ENCODE measurements around the gene DGKH.

Gene DGKH

GRCh38 chr13:42048342-42048683 lies at the start of gene DGKH:
Gene DGKH (plus strand): TSS chr13:42048648. CDS start chr13:42048774, 126 bp downstream.
- no peaks in the 10 kb centered on the region for H3K27me3 ChIP-seq (ENCODE audit: control insufficient read depth, insufficient read depth, low read length)
- peaks cover 9% of the 10 kb centered on the region for H3K4me1 ChIP-seq (ENCODE audit: control insufficient read depth, insufficient read depth, low read length)
- H3K36me3 ChIP-seq (ENCODE audit: control insufficient read depth, insufficient read depth, low read length), result no peaks in the 10 kb centered on the region
- no peaks in the 10 kb centered on the region for H3K9me3 ChIP-seq (ENCODE audit: control insufficient read depth, low read length)
- H3K4me3 ChIP-seq (ENCODE audit: low read length), result peak within 1 kb of the TSS; percentile 66
- H3K9ac ChIP-seq (ENCODE audit: low read length), result peak within 1 kb of the TSS; percentile 71

GRCh38 chr13:42000846-42001245 lies 47.6 kb upstream of the DGKH start:
- H3K4me3 ChIP-seq (ENCODE audit: low read length), result no peak overlapping the region
- H3K9me3 ChIP-seq (ENCODE audit: control insufficient read depth, low read length), result no peaks in the 10 kb centered on the region

GRCh38 chr13:42001580-42001979 lies 46.9 kb upstream of the DGKH start:
- Histone ChIP-seq H3K36me3 (ENCODE audit: control insufficient read depth, insufficient read depth, low read length) (no peaks in the 10 kb centered on the region), H3K4me3 (ENCODE audit: low read length) (no peak overlapping the region), H3K27me3 (ENCODE audit: control insufficient read depth, insufficient read depth, low read length) (no peaks in the 10 kb centered on the region), H3K9me3 (ENCODE audit: control insufficient read depth, low read length) (no peaks in the 10 kb centered on the region), H3K4me1 (ENCODE audit: control insufficient read depth, insufficient read depth, low read length) (no peaks in the 10 kb centered on the region), H3K9ac (ENCODE audit: low read length) (no peak overlapping the region)

More at GRCh38 chr13:42000846-42001245, 47.6 kb upstream of the DGKH start:
- Histone ChIP-seq H3K4me1 (ENCODE audit: control insufficient read depth, insufficient read depth, low read length) (peaks cover 2% of the 10 kb centered on the region), H3K27me3 (ENCODE audit: control insufficient read depth, insufficient read depth, low read length) (no peaks in the 10 kb centered on the region), H3K36me3 (ENCODE audit: control insufficient read depth, insufficient read depth, low read length) (no peaks in the 10 kb centered on the region), H3K9ac (ENCODE audit: low read length) (no peak overlapping the region)

- no peaks in the 10 kb centered on the region for H3K27me3 ChIP-seq (ENCODE audit: control insufficient read depth, insufficient read depth, low read length)
- H3K9ac ChIP-seq (ENCODE audit: low read length), result no peak overlapping the region
- no peaks in the 10 kb centered on the region for H3K4me1 ChIP-seq (ENCODE audit: control insufficient read depth, insufficient read depth, low read length)
- H3K36me3 ChIP-seq (ENCODE audit: control insufficient read depth, insufficient read depth, low read length), result no peaks in the 10 kb centered on the region
- H3K9me3 ChIP-seq (ENCODE audit: control insufficient read depth, low read length), result no peaks in the 10 kb centered on the region
- no peak overlapping the region for H3K4me3 ChIP-seq (ENCODE audit: low read length)
These were observed 46.4 kb upstream of the DGKH start for GRCh38 chr13:42002066-42002465.

GRCh38 chr13:42007844-42008243 lies 40.6 kb upstream of the DGKH start:
- no peak overlapping the region for H3K9ac ChIP-seq (ENCODE audit: low read length)
- no peaks in the 10 kb centered on the region for H3K36me3 ChIP-seq (ENCODE audit: control insufficient read depth, insufficient read depth, low read length)
- no peaks in the 10 kb centered on the region for H3K27me3 ChIP-seq (ENCODE audit: control insufficient read depth, insufficient read depth, low read length)
- H3K4me1 ChIP-seq (ENCODE audit: control insufficient read depth, insufficient read depth, low read length), result peaks cover 6% of the 10 kb centered on the region
- no peak overlapping the region for H3K4me3 ChIP-seq (ENCODE audit: low read length)
- no peaks in the 10 kb centered on the region for H3K9me3 ChIP-seq (ENCODE audit: control insufficient read depth, low read length)

- no peak overlapping the region for H3K4me3 ChIP-seq (ENCODE audit: low read length)
- H3K9ac ChIP-seq (ENCODE audit: low read length), result no peak overlapping the region
- H3K36me3 ChIP-seq (ENCODE audit: control insufficient read depth, insufficient read depth, low read length), result no peaks in the 10 kb centered on the region
- no peaks in the 10 kb centered on the region for H3K9me3 ChIP-seq (ENCODE audit: control insufficient read depth, low read length)
- peaks cover 6% of the 10 kb centered on the region for H3K4me1 ChIP-seq (ENCODE audit: control insufficient read depth, insufficient read depth, low read length)
- no peaks in the 10 kb centered on the region for H3K27me3 ChIP-seq (ENCODE audit: control insufficient read depth, insufficient read depth, low read length)
These were observed 39.4 kb upstream of the DGKH start for GRCh38 chr13:42009057-42009456.

- Histone ChIP-seq H3K4me3 (ENCODE audit: low read length) (no peak overlapping the region), H3K27me3 (ENCODE audit: control insufficient read depth, insufficient read depth, low read length) (no peaks in the 10 kb centered on the region), H3K4me1 (ENCODE audit: control insufficient read depth, insufficient read depth, low read length) (peaks cover 14% of the 10 kb centered on the region), H3K9ac (ENCODE audit: low read length) (no peak overlapping the region), H3K9me3 (ENCODE audit: control insufficient read depth, low read length) (no peaks in the 10 kb centered on the region), H3K36me3 (ENCODE audit: control insufficient read depth, insufficient read depth, low read length) (no peaks in the 10 kb centered on the region)
These were observed 36.7 kb upstream of the DGKH start for GRCh38 chr13:42011601-42012350.

- H3K27me3 ChIP-seq (ENCODE audit: control insufficient read depth, insufficient read depth, low read length), result no peaks in the 10 kb centered on the region
- H3K4me3 ChIP-seq (ENCODE audit: low read length), result no peak overlapping the region
- no peak overlapping the region for H3K9ac ChIP-seq (ENCODE audit: low read length)
- peaks cover 14% of the 10 kb centered on the region for H3K4me1 ChIP-seq (ENCODE audit: control insufficient read depth, insufficient read depth, low read length)
- no peaks in the 10 kb centered on the region for H3K36me3 ChIP-seq (ENCODE audit: control insufficient read depth, insufficient read depth, low read length)
- H3K9me3 ChIP-seq (ENCODE audit: control insufficient read depth, low read length), result no peaks in the 10 kb centered on the region
These were observed 34.3 kb upstream of the DGKH start for GRCh38 chr13:42014119-42014518.

GRCh38 chr13:42017264-42017663 lies 31.2 kb upstream of the DGKH start:
- Histone ChIP-seq H3K9ac (ENCODE audit: low read length) (no peak overlapping the region), H3K27me3 (ENCODE audit: control insufficient read depth, insufficient read depth, low read length) (no peaks in the 10 kb centered on the region), H3K36me3 (ENCODE audit: control insufficient read depth, insufficient read depth, low read length) (no peaks in the 10 kb centered on the region), H3K4me3 (ENCODE audit: low read length) (no peak overlapping the region), H3K4me1 (ENCODE audit: control insufficient read depth, insufficient read depth, low read length) (peaks cover 8% of the 10 kb centered on the region), H3K9me3 (ENCODE audit: control insufficient read depth, low read length) (no peaks in the 10 kb centered on the region)

- Histone ChIP-seq H3K9me3 (ENCODE audit: control insufficient read depth, low read length) (no peaks in the 10 kb centered on the region), H3K9ac (ENCODE audit: low read length) (no peak overlapping the region), H3K36me3 (ENCODE audit: control insufficient read depth, insufficient read depth, low read length) (no peaks in the 10 kb centered on the region), H3K4me3 (ENCODE audit: low read length) (no peak overlapping the region), H3K4me1 (ENCODE audit: control insufficient read depth, insufficient read depth, low read length) (peaks cover 8% of the 10 kb centered on the region), H3K27me3 (ENCODE audit: control insufficient read depth, insufficient read depth, low read length) (no peaks in the 10 kb centered on the region)
These were observed 26.6 kb upstream of the DGKH start for GRCh38 chr13:42021851-42022250.

GRCh38 chr13:42022336-42022735 lies 26.1 kb upstream of the DGKH start:
- peaks cover 13% of the 10 kb centered on the region for H3K4me1 ChIP-seq (ENCODE audit: control insufficient read depth, insufficient read depth, low read length)

GRCh38 chr13:42022796-42023493 lies 25.5 kb upstream of the DGKH start:
- no peaks in the 10 kb centered on the region for H3K27me3 ChIP-seq (ENCODE audit: control insufficient read depth, insufficient read depth, low read length)
- no peak overlapping the region for H3K4me3 ChIP-seq (ENCODE audit: low read length)
- H3K36me3 ChIP-seq (ENCODE audit: control insufficient read depth, insufficient read depth, low read length), result no peaks in the 10 kb centered on the region

More at GRCh38 chr13:42022336-42022735, 26.1 kb upstream of the DGKH start:
- Histone ChIP-seq H3K27me3 (ENCODE audit: control insufficient read depth, insufficient read depth, low read length) (no peaks in the 10 kb centered on the region), H3K36me3 (ENCODE audit: control insufficient read depth, insufficient read depth, low read length) (no peaks in the 10 kb centered on the region), H3K9ac (ENCODE audit: low read length) (no peak overlapping the region), H3K4me3 (ENCODE audit: low read length) (no peak overlapping the region), H3K9me3 (ENCODE audit: control insufficient read depth, low read length) (no peaks in the 10 kb centered on the region)

More at GRCh38 chr13:42022796-42023493, 25.5 kb upstream of the DGKH start:
- H3K4me1 ChIP-seq (ENCODE audit: control insufficient read depth, insufficient read depth, low read length), result peaks cover 16% of the 10 kb centered on the region
- no peak overlapping the region for H3K9ac ChIP-seq (ENCODE audit: low read length)
- no peaks in the 10 kb centered on the region for H3K9me3 ChIP-seq (ENCODE audit: control insufficient read depth, low read length)
